CD1c-positive myeloid dendritic cell (primary cell): Measurements from ENCODE around the gene CDC34.
"Not testable (repeated sequence)": the region's sequence is repeated elsewhere in the genome, so short reads cannot be mapped to it uniquely, and the experiment has no call there.

ENCODE experiments used
- DNase-seq: peaks from one replicate; pipeline ENCODE4 v3.0.0-alpha.2; 2016; ENCODE audit errors: extremely low spot score

CDC34 gene

DNA sequence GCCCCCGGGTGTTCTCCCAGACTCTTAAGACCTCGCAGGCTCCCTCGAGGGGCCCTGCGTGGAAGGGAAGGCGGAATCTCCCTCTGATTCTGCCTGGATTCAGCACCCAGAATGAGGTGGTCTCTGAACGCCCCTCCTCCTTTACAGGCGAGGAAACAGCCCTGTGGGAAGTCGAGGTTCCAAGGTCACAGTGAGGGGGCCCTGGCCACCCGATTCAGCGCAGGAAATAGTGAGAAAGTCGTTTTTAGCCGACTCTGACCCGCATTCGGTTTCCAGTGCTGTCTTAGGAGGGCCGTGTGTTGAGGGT, 41.9 kb downstream of the CDC34 start:
- DNase-seq, result no peak

GRCh38 chr19:574658-575526, 43.3 kb downstream of the CDC34 start:
- no peak for DNase-seq

GRCh38 chr19:575527-576506, 44.3 kb downstream of the CDC34 start:
- DNase-seq, result no peak

- no peak for DNase-seq
Measured at GRCh38 chr19:576768-577438, 45.3 kb downstream of the CDC34 start.

- DNase-seq, result no peak
Measured at GRCh38 chr19:577439-578392, 46.2 kb downstream of the CDC34 start.

DNA sequence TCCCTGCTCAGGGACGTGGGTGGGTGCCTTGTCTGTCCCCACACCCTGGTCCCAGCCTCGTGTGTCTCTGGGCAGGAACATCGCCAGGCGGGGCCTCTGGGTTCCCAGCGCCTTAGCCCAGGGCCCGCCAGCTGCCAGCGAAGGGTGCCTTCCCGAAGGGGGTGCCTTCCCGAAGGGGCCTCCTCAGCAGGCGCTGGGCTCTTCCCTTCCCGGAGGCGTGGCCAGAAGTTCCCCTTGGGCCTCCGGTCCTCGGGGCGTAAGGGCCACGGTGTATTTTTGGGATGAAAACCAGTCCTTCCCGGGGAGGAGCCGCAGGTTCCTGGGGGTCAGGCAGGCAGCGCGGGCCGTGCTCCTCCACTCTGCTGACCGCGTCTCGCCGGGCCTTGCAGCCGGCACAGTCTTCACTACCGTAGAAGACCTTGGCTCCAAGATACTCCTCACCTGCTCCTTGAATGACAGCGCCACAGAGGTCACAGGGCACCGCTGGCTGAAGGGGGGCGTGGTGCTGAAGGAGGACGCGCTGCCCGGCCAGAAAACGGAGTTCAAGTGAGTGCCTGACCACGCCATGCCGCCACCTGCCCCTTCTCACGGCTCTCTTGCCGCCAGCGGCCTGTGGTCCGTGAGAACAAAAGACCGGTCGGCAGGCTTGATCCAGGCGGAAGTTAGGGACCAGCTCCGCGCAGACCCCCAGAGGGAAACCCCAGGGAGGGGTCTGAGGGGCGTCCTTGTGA, 47.7 kb downstream of the CDC34 start:
- DNase-seq, result no peak

DNA sequence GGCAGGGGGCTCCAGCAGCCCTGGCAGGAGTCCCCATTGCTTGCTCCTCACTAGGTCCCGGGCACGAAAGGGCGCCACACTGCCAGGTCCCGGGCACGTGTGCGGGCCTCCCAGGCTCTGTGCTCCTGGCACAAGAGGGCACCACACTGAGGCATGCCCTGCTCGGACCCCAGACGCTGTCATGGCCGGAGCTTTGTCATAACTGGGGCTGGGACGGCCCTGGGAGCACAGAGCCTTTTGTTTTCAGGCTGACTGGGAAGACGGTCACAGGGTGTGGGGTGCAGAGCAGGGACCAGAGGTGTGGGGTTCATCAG, 48.2 kb downstream of the CDC34 start:
- DNase-seq, result no peak

- no peak for DNase-seq
Measured at GRCh38 chr19:580274-580835, 48.8 kb downstream of the CDC34 start.

DNA sequence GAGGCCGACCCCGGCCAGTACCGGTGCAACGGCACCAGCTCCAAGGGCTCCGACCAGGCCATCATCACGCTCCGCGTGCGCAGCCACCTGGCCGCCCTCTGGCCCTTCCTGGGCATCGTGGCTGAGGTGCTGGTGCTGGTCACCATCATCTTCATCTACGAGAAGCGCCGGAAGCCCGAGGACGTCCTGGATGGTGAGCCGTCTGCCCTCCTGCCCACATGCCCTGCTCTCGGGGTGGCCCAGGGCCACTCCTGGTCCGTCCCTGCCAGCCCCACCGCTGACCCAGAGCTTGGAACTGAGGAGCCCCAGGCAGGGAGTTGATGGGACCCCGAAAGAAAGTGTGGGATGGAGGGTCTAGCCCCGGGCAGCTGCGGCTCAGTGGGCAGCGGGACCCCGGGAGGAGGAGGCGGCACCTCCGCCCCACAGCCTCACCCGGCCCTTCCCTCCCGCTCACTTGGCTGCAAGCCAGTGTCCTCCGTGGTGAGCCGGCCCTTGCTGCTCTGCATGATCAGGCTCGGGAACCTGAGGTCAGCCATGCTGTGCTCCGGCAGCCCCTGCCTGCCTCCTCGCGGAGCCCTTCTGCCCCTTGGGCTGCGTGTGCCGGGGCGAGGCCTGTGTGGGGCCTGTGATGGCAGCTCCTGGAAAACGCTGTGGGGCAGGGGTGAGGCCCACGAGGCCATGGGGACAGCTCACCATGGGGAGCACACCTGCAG, 50.0 kb downstream of the CDC34 start:
- DNase-seq, result no peak

DNA sequence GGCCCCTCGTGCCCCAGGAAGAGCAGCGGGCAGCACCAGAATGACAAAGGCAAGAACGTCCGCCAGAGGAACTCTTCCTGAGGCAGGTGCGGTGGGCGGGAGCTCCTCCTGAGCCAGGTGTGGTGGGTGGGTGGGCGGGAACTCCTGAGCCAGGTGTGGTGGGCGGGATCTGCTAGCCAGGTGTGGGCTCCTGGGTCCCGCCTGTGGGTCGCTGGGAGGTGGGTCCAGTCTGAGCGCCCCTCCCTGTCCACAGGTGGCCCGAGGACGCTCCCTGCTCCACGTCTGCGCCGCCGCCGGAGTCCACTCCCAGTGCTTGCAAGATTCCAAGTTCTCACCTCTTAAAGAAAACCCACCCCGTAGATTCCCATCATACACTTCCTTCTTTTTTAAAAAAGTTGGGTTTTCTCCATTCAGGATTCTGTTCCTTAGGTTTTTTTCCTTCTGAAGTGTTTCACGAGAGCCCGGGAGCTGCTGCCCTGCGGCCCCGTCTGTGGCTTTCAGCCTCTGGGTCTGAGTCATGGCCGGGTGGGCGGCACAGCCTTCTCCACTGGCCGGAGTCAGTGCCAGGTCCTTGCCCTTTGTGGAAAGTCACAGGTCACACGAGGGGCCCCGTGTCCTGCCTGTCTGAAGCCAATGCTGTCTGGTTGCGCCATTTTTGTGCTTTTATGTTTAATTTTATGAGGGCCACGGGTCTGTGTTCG, 51.1 kb downstream of the CDC34 start:
- peak; percentile 62 for DNase-seq

DNA sequence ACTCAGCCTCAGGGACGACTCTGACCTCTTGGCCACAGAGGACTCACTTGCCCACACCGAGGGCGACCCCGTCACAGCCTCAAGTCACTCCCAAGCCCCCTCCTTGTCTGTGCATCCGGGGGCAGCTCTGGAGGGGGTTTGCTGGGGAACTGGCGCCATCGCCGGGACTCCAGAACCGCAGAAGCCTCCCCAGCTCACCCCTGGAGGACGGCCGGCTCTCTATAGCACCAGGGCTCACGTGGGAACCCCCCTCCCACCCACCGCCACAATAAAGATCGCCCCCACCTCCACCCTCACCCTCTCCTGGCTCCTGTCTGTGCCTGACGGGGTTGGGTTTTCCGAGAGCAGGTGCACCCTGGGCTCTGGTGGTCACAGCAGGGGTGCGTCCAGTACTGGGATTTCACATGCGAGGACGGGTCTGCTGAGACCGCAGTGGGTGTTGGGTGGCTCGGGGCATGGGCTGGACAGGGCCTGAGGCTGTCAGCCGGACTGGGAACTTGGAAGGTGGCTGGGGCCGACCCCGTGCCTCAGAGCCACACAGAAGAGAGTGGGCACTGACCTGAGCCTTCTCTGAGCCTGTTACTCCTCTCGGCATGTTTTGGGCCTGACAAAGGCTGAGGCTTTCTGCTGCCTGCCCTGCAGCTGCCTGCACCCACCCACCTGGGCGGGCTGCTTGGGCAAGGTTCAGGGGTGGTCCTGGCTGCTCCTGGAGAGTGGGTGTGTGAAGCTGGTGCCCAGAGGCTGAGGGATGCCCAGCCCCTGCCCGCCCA, 51.8 kb downstream of the CDC34 start:
- DNase-seq, result no peak

GRCh38 chr19:583968-584239, 52.3 kb downstream of the CDC34 start:
- no peak for DNase-seq

DNA sequence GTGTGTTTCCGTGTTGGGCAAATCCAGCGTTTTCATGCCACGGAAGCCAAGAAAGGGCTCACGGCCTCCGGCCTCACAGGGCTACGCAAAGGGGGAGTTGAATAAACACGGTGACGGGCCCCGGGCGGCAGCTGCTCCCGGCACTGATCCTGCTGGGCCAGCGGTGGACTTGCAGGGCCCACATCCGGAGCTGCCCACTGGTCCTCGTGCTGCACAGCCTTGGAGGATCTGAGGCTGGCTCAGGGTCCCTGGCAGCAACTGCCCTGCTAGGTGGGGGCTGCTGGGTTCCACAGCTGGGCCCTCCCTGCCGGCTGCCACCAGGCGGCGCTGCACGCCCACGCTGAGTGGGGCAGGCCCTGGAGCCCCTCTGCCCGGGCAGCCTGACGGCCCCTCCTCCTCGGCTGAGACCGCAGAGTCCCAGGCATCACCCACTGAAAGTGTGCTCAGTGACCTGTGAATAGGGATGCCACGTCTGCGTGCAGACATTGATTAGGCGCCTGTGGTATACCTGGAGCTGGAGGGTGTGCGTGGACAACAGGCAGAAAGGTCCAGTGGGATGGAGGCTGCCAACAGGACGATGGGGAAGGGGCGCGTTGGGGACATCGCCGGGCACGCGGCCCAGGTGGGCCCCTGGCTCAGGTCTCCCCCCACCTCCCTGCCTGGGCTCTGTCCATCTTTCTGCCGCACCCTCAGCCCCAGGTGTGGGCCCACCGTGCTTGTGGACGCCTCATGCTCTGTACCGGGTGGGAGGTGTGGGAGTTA, 52.9 kb downstream of the CDC34 start:
- peak; percentile 62 for DNase-seq

DNA sequence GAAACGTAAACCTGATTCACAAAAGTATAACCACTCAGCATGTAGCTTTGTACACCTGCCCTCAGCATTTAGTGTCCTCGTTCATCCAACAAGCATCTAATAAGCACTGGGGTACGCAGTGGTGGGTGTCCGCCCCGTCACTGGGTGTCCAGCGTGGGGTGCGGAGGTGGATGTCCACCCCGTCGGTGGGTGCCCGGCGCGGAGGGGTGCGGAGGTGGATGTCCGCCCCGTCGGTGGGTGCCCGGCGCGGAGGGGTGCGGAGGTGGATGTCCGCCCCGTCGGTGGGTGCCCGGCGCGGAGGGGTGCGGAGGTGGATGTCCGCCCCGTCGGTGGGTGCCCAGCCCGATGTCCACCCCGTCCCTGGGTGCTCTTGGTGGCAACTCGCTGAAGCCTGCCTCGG, 53.6 kb downstream of the CDC34 start:
- not testable (repeated sequence) for DNase-seq

- DNase-seq, result no peak
Measured at GRCh38 chr19:585551-586110, 54.1 kb downstream of the CDC34 start.

DNA sequence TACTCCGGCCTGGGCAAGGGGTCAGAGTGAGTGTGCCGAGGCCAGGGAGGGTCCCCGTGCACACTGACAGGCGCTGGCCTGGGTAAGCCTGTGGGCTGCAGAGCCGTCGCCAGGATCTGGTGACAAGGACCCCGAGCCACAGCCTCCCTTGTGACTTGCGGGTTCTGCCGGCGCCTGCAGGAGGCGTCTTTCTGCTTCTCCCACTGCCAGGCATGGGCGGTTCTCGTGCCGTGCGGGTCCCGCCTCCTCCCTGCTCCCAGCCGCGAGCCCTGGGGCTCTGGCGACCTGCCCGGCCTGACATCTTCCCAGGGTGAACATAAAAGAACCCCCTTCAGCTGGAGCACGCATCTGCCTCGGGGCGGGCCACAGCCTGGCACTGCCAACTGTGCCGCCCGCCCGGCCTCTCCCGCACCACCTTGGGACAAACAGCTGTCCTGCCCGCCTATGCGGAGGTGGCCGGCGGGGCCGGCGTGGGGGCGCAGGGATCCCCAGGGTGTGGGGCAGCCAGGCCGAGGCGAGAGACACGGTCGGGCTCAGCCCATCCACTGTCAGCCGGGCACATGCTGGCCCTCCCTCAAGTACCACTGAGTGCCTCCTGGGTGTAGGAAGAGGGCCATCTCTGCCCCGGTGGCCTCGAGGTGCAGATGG, 56.7 kb downstream of the CDC34 start:
- DNase-seq, result peak; percentile 78
